Suprapubic skin (tissue), 2 donors: Measurements from ENCODE around the gene ARPC2.

Source experiments
- EP300 ChIP-seq: sonication (generic); formaldehyde crosslinking; IDR thresholded peaks from one replicate; pipeline ENCODE4 v1.6.1; 2017; ENCODE audit warnings: antibody characterized with exemption
- POLR2A ChIP-seq, 2 donors: fragments of 450-650 bp; IDR thresholded peaks; one replicate each; pipeline ENCODE4 v1.6.1; 2017; ENCODE audit warnings: antibody characterized with exemption in 2 of 2, mild to moderate bottlenecking in 2 of 2, moderate library complexity in 2 of 2

DNA sequence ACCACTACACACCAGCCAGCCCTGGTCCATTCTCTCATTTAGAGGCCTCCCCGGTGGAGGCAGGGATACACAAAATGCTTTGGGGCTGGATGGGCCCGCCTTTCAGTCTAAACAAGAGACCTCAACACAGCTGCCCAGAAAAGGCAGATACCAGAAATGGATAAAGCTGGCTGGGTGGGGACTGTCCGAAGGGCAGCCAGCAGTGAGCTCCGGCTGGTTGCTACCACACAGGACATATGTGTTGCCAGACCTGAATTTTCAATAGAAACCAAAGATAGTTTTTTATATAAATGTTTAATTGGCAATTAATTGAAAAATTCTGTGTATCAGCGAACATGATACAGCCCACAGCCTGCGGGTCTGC, 45.2 kb downstream of the ARPC2 start:
- no peak for TF ChIP-seq EP300
- no peak for TF ChIP-seq POLR2A (IDR thresholded peaks at IDR 0.05)
